Esophagus (tissue), 2 donors: ENCODE results near the gene PDE7B. TPM values are rescaled to one million over a fixed set of nuclear protein-coding genes. Genes with fewer than 3 reads are reported as not detected.

Experiments
- H3K27ac ChIP-seq, 2 donors: one replicate each; pipeline ENCODE4 v1.5.1; 2013; ENCODE audit warnings: low read depth in 2 of 2, mild to moderate bottlenecking in 2 of 2, inconsistent platforms in 1 of 2, low read length in 1 of 2, moderate library complexity in 1 of 2
- H3K27me3 ChIP-seq, 2 donors: one replicate each; pipeline ENCODE4 v1.6.1; 2013; ENCODE audit warnings: low read length in 2 of 2, control low read depth in 1 of 2, mild to moderate bottlenecking in 1 of 2; ENCODE audit not compliant: insufficient read depth in 2 of 2, control insufficient read depth in 1 of 2
- H3K36me3 ChIP-seq, 2 donors: one replicate each; pipeline ENCODE4 v1.6.1; 2013; ENCODE audit warnings: low read length in 1 of 2; ENCODE audit not compliant: control insufficient read depth in 2 of 2, insufficient read depth in 2 of 2
- H3K4me1 ChIP-seq, 2 donors: one replicate each; pipeline ENCODE4 v1.6.1; 2013; ENCODE audit warnings: low read length in 1 of 2; ENCODE audit not compliant: control insufficient read depth in 2 of 2, insufficient read depth in 2 of 2
- H3K4me3 ChIP-seq, 2 donors: one replicate each; pipeline ENCODE4 v1.5.1; 2013; ENCODE audit warnings: low read length in 2 of 2, mild to moderate bottlenecking in 2 of 2, low read depth in 1 of 2, moderate library complexity in 1 of 2
- H3K9me3 ChIP-seq, 2 donors: one replicate each; pipeline ENCODE4 v1.6.1; 2013; ENCODE audit warnings: mild to moderate bottlenecking in 2 of 2, low read depth in 1 of 2, low read length in 1 of 2, moderate library complexity in 1 of 2; ENCODE audit not compliant: control insufficient read depth in 2 of 2, insufficient read depth in 1 of 2
- WGBS, 2 donors: extraction: QIAGEN DNeasy Blood & Tissue Kit; methylation state at CpG; one replicate each; pipeline ENCODE4 v1.1.7; 2013; 5-methylcytosine and 5-hydroxymethylcytosine counted together
- polyA plus RNA-seq, 2 donors: library from polyadenylated mRNA; stranded (reverse); fragments of 200-250 nt; gene quantifications; one replicate each; pipeline ENCODE4 v1.2.3, GENCODE V29; 2013
- donor health status: healthy with polysubstance abuse.
- donor health status: Bipolar disorder and iron deficiency.

PDE7B gene
- polyA plus RNA-seq, 2 donors = 0.18 to 0.64 TPM

DNA sequence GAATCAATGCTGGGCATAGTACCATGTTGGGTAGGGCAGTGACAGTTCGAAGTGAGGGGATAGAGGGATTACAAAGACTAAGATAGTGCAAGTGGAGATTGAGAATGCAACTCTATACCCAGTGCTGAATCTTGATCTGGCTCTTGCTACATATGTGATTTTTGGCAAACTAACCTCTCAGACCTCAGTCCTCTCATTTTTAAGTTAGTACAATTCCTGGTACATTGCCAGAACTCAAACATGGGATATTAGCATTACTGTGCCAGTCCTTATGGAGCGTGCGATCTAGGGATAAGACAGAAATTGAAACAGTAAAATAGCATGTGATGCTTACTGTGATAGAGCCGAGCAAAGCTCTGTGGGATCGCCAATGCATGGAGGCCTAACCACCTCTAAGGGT, 210.2 kb downstream of the PDE7B start:
- Histone ChIP-seq H3K4me1 (no peaks in the 10 kb centered on the region), H3K4me3 (no peak overlapping the region), H3K27ac (no peak overlapping the region), H3K27me3 (no peaks in the 10 kb centered on the region), H3K36me3 (no peaks in the 10 kb centered on the region), H3K9me3 (no peaks in the 10 kb centered on the region)
- 93 to 95% methylated on average over 5 of the region's 5 CpGs for WGBS, 2 donors

DNA sequence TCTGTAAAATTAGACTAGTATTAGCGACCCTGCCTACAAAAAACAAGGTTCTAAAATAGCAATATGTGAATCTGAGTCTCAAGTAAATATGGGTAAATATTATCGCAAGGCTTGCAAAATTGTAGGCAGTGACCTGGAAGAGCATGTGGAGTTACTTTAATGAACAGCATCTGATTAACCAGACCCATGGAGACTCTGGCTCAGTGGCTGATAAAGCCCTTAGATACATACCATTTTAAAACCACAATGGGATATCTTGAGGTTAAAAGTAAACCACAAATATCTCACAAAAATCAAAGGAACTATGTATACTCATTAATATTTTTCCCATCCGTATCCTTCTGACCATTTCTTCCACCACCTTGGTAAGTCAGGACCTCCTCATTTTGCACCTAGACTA, 211.6 kb downstream of the PDE7B start:
- H3K4me3 ChIP-seq = no peak overlapping the region
- no peaks in the 10 kb centered on the region for H3K9me3 ChIP-seq
- 90 to 92% methylated on average over 3 of the region's 3 CpGs for WGBS, 2 donors
- no peaks in the 10 kb centered on the region for H3K4me1 ChIP-seq
- no peak overlapping the region for H3K27ac ChIP-seq
- no peaks in the 10 kb centered on the region for H3K36me3 ChIP-seq
- H3K27me3 ChIP-seq = no peaks in the 10 kb centered on the region

DNA sequence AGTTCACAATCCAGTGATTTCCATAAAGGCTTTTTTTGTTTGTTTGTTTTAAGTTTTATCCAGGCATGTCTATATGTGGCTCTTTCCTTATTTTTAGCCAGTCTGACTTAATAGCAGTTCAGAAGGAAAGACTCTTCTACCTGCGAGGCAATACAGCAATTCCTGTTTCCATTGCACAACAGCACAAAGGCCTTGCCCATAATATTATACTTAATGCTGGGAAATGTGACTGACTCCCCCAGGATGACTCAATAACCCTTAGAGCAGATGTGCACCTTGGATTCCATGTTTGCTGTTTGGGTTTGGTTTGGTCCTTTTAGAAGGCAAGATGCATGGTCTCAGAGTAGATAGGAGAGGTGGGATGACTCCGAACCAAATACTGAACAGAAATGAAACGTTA, 214.5 kb downstream of the PDE7B start:
- H3K9me3 ChIP-seq = no peaks in the 10 kb centered on the region
- H3K4me1 ChIP-seq = no peaks in the 10 kb centered on the region
- H3K27me3 ChIP-seq = no peaks in the 10 kb centered on the region
- WGBS, 2 donors = 72 to 79% methylated on average over 3 of the region's 3 CpGs
- no peak overlapping the region for H3K27ac ChIP-seq
- no peak overlapping the region for H3K4me3 ChIP-seq
- H3K36me3 ChIP-seq = no peaks in the 10 kb centered on the region

DNA sequence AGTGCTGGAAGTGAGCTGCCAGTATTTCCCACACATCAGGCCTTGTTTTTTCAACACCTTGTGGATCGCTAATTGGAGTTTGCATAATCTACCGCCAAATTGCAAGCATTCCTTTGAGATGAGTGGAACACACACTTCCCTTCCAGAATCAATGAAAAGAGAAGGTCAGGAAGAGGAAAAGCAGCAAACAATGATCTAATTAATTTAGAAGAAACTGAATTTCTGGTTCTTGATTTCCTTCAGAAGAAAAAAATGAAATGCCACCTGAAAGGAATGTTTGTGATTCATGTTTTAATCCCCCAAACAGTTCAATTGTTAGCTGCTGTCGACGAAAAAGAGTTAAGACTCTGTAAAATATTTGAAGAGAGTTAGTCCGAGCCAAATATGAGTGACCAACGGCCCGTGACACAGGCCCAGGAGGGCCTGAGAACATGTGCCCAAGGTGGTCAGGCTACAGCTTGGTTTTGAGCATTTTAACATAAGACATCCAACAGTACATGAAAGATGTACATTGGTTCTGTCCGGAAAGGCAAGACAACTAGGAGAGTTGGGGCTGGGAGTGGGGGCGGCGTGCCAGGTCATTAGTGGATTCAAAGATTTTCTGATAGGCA, 216.3 kb downstream of the PDE7B start:
- H3K27ac ChIP-seq = peak overlapping the region in 1 of 2 donors; percentile 31

DNA sequence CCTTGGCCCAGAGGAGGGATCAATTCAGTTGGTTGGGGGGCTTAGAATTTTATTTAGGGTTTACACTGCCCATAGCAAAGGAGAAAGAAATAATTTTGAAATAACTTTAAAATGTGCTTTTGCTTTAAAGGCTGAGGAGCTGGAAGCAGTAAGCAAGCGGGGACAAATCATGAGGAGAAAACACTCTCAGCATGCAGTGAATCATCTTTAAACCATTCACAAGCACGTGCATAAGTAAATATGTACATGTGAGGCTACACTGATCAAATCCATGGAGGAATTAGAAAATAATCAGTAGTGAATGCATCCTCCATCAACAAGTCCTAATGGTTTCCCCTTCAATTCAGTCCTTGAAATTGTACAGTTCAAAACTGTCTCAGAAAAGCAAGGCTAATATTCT, 217.6 kb downstream of the PDE7B start:
- no peaks in the 10 kb centered on the region for H3K4me1 ChIP-seq
- H3K27ac ChIP-seq = no peak overlapping the region
- H3K9me3 ChIP-seq = no peaks in the 10 kb centered on the region
- no peak overlapping the region for H3K4me3 ChIP-seq
- no peaks in the 10 kb centered on the region for H3K27me3 ChIP-seq
- H3K36me3 ChIP-seq = no peaks in the 10 kb centered on the region
- 28 to 51% methylated on average over 2 of the region's 2 CpGs for WGBS, 2 donors

More for the DNA sequence above, 216.3 kb downstream of the PDE7B start:
- WGBS, 2 donors = 65 to 67% methylated on average over 10 of the region's 10 CpGs
- no peaks in the 10 kb centered on the region for H3K9me3 ChIP-seq
- no peaks in the 10 kb centered on the region for H3K4me1 ChIP-seq
- H3K4me3 ChIP-seq = no peak overlapping the region
- no peaks in the 10 kb centered on the region for H3K27me3 ChIP-seq
- no peaks in the 10 kb centered on the region for H3K36me3 ChIP-seq

DNA sequence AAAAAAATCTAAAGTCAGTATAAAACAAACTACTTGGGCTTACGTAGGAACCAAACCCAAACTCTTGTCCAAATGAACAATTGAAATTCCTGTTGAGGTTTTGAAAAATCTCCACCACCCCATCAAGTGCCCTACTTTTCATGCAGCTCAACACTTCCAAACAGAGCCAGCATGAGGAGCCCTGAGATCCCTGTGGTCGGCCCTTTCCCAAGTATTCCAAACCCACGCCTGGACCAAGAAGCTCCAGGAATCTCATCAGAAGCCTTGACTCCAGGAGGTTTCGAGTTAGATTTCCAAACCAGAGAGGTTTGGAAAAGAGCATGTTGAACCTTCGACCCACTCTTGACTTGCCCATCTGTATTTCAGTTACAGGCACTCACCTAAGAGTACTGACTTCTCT, 219.3 kb downstream of the PDE7B start:
- no peak overlapping the region for H3K27ac ChIP-seq
- H3K9me3 ChIP-seq = no peaks in the 10 kb centered on the region
- H3K4me3 ChIP-seq = no peak overlapping the region
- WGBS, 2 donors = 93 to 94% methylated on average over 5 of the region's 5 CpGs
- no peaks in the 10 kb centered on the region for H3K36me3 ChIP-seq
- no peaks in the 10 kb centered on the region for H3K4me1 ChIP-seq
- no peaks in the 10 kb centered on the region for H3K27me3 ChIP-seq

DNA sequence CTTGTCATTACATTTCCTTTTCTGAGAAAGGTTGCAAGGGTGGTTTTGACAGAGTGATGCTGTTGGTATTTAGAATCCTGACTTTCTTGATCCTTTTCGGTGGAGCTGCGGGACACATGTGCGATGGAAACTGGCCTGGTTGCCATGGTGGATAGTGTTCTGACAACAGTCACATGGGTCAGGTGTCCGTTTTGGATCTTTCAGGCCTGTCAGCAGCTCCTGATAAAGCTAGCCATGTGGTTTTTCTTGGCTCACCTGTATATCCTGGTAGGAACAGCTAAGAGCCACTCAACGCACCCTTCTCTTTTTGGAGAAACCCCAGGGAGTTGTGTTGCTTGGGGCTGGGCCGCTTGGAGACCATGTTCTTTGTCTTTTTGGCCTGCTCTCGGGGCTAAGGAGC, 221.2 kb downstream of the PDE7B start:
- no peak overlapping the region for H3K4me3 ChIP-seq
- no peak overlapping the region for H3K27ac ChIP-seq
- WGBS, 2 donors = 93 to 96% methylated on average over 7 of the region's 7 CpGs
- H3K36me3 ChIP-seq = no peaks in the 10 kb centered on the region
- no peaks in the 10 kb centered on the region for H3K4me1 ChIP-seq
- no peaks in the 10 kb centered on the region for H3K27me3 ChIP-seq
- no peaks in the 10 kb centered on the region for H3K9me3 ChIP-seq

DNA sequence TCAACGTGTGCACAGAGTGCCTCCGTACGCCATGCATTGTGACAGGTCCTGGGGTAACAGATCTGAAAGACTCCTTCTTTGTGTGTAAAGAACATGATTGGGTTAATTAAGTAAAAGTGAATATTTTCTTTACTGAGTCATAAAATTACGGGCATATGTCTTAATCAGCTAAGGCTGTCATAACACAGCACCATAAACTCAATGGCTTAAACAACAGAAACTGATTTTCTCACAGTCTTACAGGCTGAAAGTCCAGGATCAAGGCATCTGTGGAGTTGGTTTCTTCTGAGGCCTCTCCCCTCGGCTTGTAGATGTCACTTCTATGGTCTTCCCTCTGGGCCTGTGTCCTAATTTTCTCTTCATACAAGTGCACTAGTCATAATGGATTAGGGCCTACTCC, 221.7 kb downstream of the PDE7B start:
- WGBS, 2 donors = 85 to 89% methylated on average over 5 of the region's 5 CpGs
- Histone ChIP-seq H3K9me3 (no peaks in the 10 kb centered on the region), H3K27ac (no peak overlapping the region)

DNA sequence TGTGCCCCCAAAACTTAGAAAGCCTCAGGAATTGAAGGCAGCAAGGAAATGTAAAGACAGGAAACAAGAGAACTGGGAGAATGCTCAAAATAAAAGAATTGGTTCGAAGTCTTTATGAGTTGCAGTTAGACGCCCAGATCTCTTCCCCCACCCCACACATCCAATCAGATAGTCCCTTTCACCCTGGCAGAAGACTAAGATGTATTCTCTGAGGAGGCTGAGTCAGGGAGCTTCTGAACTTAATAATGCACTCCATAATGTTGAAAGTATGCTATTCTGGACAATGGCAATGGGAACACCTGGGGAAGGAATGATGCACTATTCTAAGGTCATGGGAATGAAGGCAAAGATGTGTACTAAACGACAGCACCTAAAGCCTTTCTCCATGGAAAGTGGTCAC, 225.0 kb downstream of the PDE7B start:
- no peaks in the 10 kb centered on the region for H3K9me3 ChIP-seq
- 83 to 87% methylated on average over 3 of the region's 3 CpGs for WGBS, 2 donors
- peaks cover 0 to 2% of the 10 kb centered on the region in 2 donors for H3K4me1 ChIP-seq
- no peak overlapping the region for H3K4me3 ChIP-seq
- H3K27ac ChIP-seq = no peak overlapping the region
- H3K36me3 ChIP-seq = no peaks in the 10 kb centered on the region
- H3K27me3 ChIP-seq = no peaks in the 10 kb centered on the region

More for the DNA sequence above, 221.7 kb downstream of the PDE7B start:
- no peaks in the 10 kb centered on the region for H3K36me3 ChIP-seq
- H3K4me3 ChIP-seq = no peak overlapping the region
- H3K4me1 ChIP-seq = peaks cover 0 to 2% of the 10 kb centered on the region in 2 donors
- H3K27me3 ChIP-seq = no peaks in the 10 kb centered on the region

DNA sequence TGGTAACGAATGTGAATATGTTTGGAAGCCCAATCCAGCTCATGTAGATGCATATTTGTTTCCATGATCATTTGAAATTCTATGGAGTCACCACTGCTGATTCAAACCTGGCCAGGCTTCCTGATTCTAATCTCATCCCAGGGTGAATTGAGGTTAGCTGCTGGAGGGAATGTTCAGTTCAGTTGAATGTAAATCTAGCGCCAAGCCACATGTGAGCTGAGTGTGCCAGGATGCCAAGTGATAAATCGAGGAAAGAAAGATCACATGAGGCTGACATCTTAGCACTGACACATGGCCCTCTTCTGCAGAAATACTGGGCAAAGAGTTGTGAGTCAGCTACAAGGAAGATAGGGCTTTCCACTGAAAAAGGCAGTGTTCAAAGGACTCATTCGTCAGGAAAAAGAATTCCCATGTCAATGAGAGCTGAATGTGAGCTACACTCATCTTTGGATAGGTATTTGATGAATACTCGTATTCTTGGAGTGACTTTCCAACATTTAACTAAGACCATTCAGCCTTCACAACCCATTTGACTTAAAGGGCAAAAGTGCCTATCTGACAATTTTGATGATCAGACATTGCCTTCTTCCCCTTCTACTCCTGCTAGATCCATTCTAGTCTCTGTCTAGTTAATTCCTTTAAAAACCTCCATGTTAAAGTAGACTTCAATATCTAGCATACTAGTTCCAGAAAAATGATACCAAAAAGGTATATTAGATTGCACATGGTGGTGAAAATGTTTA, 226.5 kb downstream of the PDE7B start:
- Histone ChIP-seq H3K4me3 (no peak overlapping the region), H3K36me3 (no peaks in the 10 kb centered on the region), H3K4me1 (peaks cover 0 to 2% of the 10 kb centered on the region in 2 donors), H3K27me3 (no peaks in the 10 kb centered on the region), H3K27ac (no peak overlapping the region), H3K9me3 (no peaks in the 10 kb centered on the region)
- WGBS, 2 donors = 55 to 64% methylated on average over 5 of the region's 5 CpGs
